ENCODE measurements around the gene NAGPA. TPM values are rescaled to one million over a fixed set of nuclear protein-coding genes. Genes with fewer than 3 reads are reported as not detected.

NAGPA gene
- total RNA-seq, 4 donors from 2014 or later: 19.6 to 34.7 (median 26.0) TPM

DNA sequence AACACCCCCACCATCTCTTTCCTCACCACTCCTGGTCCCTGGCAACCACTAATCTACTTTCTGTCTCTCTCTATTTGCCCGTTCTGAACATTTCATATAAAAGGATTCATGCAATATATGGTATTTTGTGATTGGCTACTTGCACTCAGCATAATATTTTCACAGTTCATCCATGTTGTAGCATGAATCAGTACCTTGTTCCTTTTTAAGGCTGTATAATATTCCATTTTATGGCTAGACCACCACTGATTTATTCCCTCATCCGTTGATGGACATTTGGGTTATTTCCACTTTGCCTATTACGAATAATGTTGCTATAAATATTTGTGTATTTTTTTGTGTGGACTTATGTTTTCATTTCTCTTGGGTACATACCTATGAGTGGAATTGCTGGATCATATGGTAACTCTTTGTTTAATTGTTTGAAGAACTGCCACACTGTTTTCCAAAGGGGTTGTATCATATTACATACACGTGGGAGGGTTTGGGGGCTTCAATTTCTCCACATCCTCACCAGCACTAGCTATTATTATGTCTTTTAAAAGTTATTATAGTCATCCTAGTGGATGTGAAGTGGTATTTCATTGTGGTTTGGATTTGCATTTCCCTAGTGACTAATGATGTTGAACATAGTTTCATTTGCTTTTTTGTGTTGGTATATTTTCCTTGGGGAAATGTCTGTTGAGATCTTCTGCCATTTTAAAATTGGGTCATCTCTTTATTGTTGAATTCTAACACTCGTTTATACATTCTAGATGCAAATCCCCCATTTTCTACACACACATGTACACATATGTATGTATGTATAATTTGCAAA is 49.4 kb downstream of the NAGPA start:
- Histone ChIP-seq H3K9me3 (no peaks in the 10 kb centered on the region), H3K36me3 (no peaks in the 10 kb centered on the region), H3K27ac (no peak overlapping the region), H3K4me1 (peaks cover 0 to 11% (median 6%) of the 10 kb centered on the region in 3 donors), H3K27me3 (peaks cover 0 to 45% (median 11%) of the 10 kb centered on the region in 4 donors), H3K4me3 (no peak overlapping the region)
- DNase-seq: no peak
- 65 to 77% methylated on average over 5 of the region's 5 CpGs for WGBS, 2 donors
- TF ChIP-seq, protein P1, sequence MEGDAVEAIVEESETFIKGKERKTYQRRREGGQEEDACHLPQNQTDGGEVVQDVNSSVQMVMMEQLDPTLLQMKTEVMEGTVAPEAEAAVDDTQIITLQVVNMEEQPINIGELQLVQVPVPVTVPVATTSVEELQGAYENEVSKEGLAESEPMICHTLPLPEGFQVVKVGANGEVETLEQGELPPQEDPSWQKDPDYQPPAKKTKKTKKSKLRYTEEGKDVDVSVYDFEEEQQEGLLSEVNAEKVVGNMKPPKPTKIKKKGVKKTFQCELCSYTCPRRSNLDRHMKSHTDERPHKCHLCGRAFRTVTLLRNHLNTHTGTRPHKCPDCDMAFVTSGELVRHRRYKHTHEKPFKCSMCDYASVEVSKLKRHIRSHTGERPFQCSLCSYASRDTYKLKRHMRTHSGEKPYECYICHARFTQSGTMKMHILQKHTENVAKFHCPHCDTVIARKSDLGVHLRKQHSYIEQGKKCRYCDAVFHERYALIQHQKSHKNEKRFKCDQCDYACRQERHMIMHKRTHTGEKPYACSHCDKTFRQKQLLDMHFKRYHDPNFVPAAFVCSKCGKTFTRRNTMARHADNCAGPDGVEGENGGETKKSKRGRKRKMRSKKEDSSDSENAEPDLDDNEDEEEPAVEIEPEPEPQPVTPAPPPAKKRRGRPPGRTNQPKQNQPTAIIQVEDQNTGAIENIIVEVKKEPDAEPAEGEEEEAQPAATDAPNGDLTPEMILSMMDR (IDR thresholded peaks at IDR 0.05): no peak
- no peak for TF ChIP-seq POLR2A (IDR thresholded peaks at IDR 0.05)
- intact Hi-C loops (cut with DNase I): no loop called here

DNA sequence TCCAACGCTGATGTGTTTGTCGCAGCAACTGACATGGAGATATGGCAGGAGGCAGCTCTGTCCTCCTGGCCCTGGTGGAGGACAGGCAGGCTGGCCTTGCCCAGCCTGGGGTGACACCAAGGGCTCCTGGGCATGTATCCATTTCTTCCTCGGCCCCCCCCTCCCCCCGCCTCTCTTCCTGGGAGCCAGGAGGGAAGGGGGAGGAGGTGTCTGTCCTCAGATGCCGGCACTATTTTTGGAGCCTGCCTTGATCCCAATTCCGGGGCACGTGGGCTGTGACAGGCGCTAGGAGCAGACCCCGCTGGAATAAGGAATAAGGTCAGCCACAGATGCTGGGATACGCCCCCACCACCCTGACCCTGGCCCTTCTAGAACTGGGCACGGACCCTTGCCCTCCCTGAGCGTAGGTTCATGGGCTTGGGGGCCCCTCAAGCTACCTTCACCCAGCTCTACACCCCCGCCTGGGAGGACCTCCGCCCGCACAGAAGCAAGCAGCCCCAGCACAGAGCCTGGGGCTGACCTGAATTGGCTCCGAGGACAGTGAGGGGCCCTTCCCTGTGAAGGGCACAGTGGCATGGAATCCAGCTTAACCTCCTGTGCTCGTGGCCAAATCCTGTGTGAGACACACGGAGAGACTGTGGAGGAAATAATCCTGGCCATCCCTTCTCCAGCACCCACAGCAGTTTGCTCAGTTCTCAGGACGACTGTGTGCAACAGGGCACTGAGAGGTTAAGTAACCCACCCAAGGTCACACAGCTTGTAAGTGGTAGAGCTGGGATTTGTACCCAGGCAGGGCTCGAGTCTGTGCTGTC is 51.5 kb downstream of the NAGPA start:
- DNase-seq: no peak
- TF ChIP-seq, protein P1 (IDR thresholded peaks at IDR 0.05): no peak
- no peak for TF ChIP-seq POLR2A (IDR thresholded peaks at IDR 0.05)
- Histone ChIP-seq H3K36me3 (no peaks in the 10 kb centered on the region), H3K4me3 (no peak overlapping the region), H3K4me1 (peaks cover 0 to under 1% (median 0%) of the 10 kb centered on the region in 3 donors), H3K27ac (no peak overlapping the region), H3K27me3 (peaks cover 0 to 24% (median under 1%) of the 10 kb centered on the region in 4 donors), H3K9me3 (no peaks in the 10 kb centered on the region)
- 40 to 59% methylated on average over 5 to 10 of the region's 20 CpGs for WGBS, 2 donors
- intact Hi-C loops (cut with DNase I): no loop called here

DNA sequence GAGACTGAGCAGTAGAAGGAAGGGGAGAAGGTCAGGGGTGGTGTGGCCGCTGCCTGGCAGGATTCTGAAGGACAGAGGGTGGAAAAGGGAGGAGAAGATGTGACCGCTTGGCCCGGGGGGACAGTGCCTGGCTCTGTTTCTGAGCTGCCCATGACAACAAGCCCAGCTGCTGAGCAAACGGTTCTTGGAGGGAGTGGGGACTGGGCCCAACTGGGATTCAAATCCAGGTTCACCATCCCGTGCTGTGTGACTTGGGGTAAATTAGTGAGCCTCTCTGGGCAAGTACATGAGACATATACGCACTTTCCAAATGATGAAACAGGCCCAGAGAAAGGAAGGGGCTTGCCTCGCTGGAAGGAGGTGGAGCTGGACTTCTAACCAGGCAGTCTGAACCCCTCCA is 52.3 kb downstream of the NAGPA start:
- Histone ChIP-seq H3K27me3 (peaks cover 0 to 16% (median 0%) of the 10 kb centered on the region in 4 donors), H3K9me3 (no peaks in the 10 kb centered on the region), H3K4me3 (no peak overlapping the region), H3K4me1 (no peaks in the 10 kb centered on the region), H3K27ac (no peak overlapping the region), H3K36me3 (no peaks in the 10 kb centered on the region)
- no peak for TF ChIP-seq POLR2A (IDR thresholded peaks at IDR 0.05)
- TF ChIP-seq, protein P1 (IDR thresholded peaks at IDR 0.05): no peak
- WGBS, 2 donors: 71% methylated on average over 7 of the region's 7 CpGs
- intact Hi-C loops (cut with DNase I): no loop called here
- no peak for DNase-seq

DNA sequence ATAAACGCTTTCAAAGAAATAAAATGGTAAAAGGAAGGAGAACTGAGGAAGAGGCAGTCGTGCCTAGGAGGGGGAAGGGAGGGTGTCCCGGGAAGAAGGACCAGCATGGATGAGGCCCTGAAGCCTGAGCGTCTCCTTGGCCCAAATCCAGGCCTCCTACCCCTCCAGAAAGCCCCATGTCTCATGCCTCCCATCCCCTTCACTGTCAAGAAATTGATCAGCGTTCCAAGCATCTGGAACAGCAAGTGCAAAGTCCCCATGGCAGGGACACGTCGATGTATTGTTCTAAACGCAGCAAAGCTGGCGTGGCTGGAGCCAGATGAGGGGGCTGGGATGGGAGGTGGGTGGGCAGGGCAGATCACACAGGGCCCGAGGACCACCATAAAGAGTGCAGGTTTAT is 53.0 kb downstream of the NAGPA start:
- H3K27me3 ChIP-seq: peaks cover 0 to 12% (median 0%) of the 10 kb centered on the region in 4 donors
- H3K4me3 ChIP-seq: no peak overlapping the region
- WGBS, 2 donors: 57 to 62% methylated on average over 10 of the region's 10 CpGs
- H3K36me3 ChIP-seq: no peaks in the 10 kb centered on the region
- intact Hi-C loops (cut with DNase I): no loop called here
- H3K9me3 ChIP-seq: no peaks in the 10 kb centered on the region
- H3K27ac ChIP-seq: no peak overlapping the region
- no peak for DNase-seq
- TF ChIP-seq POLR2A (IDR thresholded peaks at IDR 0.05): no peak
- TF ChIP-seq, protein P1 (IDR thresholded peaks at IDR 0.05): no peak
- H3K4me1 ChIP-seq: no peaks in the 10 kb centered on the region

Measured in esophagus squamous epithelium (tissue), 5 donors.